Stimulated activated naive CD8-positive, alpha-beta T cell treated with anti-CD3 and anti-CD28 coated beads, Interleukin-15, Interleukin-2, amounts not matched to agents 100 ng/mL and 50 ng/mL, for 24 hours (primary cell): ENCODE measurements around the gene KDM4C.

Source experiments
- H3K27ac Mint-ChIP-seq: one replicate; pipeline ENCODE4 v1.8.0; 2021; ENCODE audit warnings: mild to moderate bottlenecking, mixed read lengths
- H3K27me3 Mint-ChIP-seq: one replicate; pipeline ENCODE4 v1.8.0; 2021; ENCODE audit warnings: mixed read lengths
- H3K36me3 Mint-ChIP-seq: one replicate; pipeline ENCODE4 v1.8.0; 2021; ENCODE audit warnings: low read depth, mixed read lengths
- H3K4me1 Mint-ChIP-seq: one replicate; pipeline ENCODE4 v1.8.0; 2021; ENCODE audit warnings: low read depth, mixed read lengths
- H3K4me3 Mint-ChIP-seq: one replicate; pipeline ENCODE4 v1.8.0; 2021; ENCODE audit warnings: mild to moderate bottlenecking, mixed read lengths
- H3K9me3 Mint-ChIP-seq: one replicate; pipeline ENCODE4 v1.8.0; 2021; ENCODE audit warnings: mixed read lengths

Gene KDM4C

GRCh38 chr9:6926436-6926835, 168.7 kb downstream of the KDM4C start:
- Mint-ChIP-seq H3K9me3 (no peaks in the 10 kb centered on the region), H3K4me1 (peaks cover 54% of the 10 kb centered on the region), H3K27me3 (no peaks in the 10 kb centered on the region), H3K27ac (no peak overlapping the region), H3K36me3 (peaks cover 19% of the 10 kb centered on the region), H3K4me3 (no peak overlapping the region)

DNA sequence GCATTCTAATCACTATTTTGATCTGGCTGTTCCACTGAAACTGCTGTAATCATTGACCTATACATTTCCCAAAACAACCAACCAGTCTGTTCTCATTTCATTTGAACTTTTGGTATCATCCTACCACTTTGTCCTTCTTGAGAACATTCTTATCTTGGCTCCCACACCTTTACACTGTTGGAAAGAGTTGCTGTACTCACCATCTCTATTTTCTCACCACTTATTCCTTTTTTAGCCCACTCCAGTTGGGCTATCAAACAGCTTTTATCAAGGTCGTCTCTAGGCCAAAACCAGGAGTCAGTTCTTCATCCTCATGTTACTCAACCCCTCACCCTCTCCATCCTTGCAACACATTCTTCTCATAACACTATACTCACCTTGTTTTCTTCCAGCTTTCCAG, 170.1 kb downstream of the KDM4C start:
- H3K4me3 Mint-ChIP-seq = no peak overlapping the region
- H3K27ac Mint-ChIP-seq = no peak overlapping the region
- H3K4me1 Mint-ChIP-seq = peaks cover 54% of the 10 kb centered on the region
- H3K36me3 Mint-ChIP-seq = peaks cover 11% of the 10 kb centered on the region
- no peaks in the 10 kb centered on the region for H3K27me3 Mint-ChIP-seq
- no peaks in the 10 kb centered on the region for H3K9me3 Mint-ChIP-seq

DNA sequence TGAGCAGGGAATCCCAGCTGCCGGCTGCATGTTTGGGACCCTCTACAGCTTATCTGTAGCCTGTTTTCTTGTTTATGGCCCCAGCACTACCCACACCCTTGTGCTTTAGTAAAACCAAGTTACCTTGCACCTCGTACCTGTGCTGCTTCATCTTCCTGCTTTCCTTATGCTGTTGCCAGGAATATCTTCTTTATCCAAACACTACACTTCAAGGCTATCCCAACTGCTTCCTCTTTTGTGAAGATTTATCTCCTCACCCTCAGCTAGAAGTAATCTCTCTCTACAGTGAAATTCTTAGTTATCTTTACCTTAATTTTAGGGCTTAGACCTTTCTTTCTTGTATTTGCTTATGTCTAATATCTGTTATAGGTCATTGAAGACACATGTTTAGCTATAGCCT, 171.1 kb downstream of the KDM4C start:
- Mint-ChIP-seq H3K36me3 (peaks cover 12% of the 10 kb centered on the region), H3K27me3 (no peaks in the 10 kb centered on the region), H3K4me1 (peaks cover 50% of the 10 kb centered on the region), H3K9me3 (no peaks in the 10 kb centered on the region), H3K27ac (no peak overlapping the region), H3K4me3 (no peak overlapping the region)

GRCh38 chr9:6929441-6930215, 171.9 kb downstream of the KDM4C start:
- Mint-ChIP-seq H3K4me3 (no peak overlapping the region), H3K9me3 (no peaks in the 10 kb centered on the region), H3K27me3 (no peaks in the 10 kb centered on the region), H3K4me1 (peaks cover 50% of the 10 kb centered on the region), H3K36me3 (peaks cover 12% of the 10 kb centered on the region), H3K27ac (no peak overlapping the region)

- Mint-ChIP-seq H3K9me3 (no peaks in the 10 kb centered on the region), H3K4me1 (peaks cover 52% of the 10 kb centered on the region), H3K4me3 (no peak overlapping the region), H3K36me3 (peaks cover 12% of the 10 kb centered on the region), H3K27ac (no peak overlapping the region), H3K27me3 (no peaks in the 10 kb centered on the region)
Observed at GRCh38 chr9:6930827-6931226, 173.1 kb downstream of the KDM4C start.

DNA sequence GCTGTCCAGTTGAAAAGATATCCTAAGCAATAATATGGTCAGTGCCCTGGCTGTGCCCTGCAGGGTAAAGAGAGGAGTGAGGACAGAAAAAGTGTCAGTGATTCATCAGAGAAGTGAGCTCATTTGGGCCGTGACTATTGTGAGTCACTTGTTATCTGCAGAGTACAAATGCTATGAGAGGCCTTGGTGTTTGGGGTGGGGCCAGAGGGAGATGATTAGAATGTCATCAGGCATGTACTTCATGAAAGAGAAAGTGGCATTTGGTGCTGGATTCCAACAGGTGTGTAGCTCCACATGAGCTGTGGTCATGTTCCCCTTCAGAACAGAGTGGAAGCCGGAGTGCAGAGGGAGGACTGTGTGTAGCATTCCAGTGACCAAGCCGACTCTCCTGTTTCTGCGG, 174.1 kb downstream of the KDM4C start:
- peaks cover 12% of the 10 kb centered on the region for H3K36me3 Mint-ChIP-seq
- H3K4me3 Mint-ChIP-seq = no peak overlapping the region
- peak overlapping the region; percentile 80 for H3K27ac Mint-ChIP-seq
- H3K4me1 Mint-ChIP-seq = peaks cover 56% of the 10 kb centered on the region
- no peaks in the 10 kb centered on the region for H3K9me3 Mint-ChIP-seq
- H3K27me3 Mint-ChIP-seq = no peaks in the 10 kb centered on the region

GRCh38 chr9:6936103-6936502, 178.3 kb downstream of the KDM4C start:
- peaks cover 18% of the 10 kb centered on the region for H3K36me3 Mint-ChIP-seq
- no peaks in the 10 kb centered on the region for H3K9me3 Mint-ChIP-seq
- H3K27ac Mint-ChIP-seq = no peak overlapping the region
- H3K4me1 Mint-ChIP-seq = peaks cover 31% of the 10 kb centered on the region
- no peaks in the 10 kb centered on the region for H3K27me3 Mint-ChIP-seq
- H3K4me3 Mint-ChIP-seq = no peak overlapping the region

DNA sequence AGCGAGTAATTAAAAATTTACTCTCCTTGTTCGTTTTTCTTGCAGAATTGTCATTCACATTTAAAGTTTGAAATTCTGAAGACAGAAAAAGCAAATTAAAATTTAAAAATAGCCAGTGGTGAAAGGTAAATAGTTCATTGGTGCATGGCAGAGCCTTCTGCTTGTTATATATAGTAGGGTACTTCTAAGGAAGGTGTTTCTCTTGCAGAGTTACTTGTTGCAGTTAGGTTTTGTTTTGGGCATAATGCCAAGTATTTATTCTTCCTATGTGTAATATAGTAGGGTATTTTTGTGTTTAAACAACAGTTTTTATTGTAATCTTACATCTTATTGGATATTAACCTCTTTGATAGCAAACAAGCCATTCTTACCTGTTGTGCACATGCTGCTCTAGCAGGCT, 179.4 kb downstream of the KDM4C start:
- no peaks in the 10 kb centered on the region for H3K9me3 Mint-ChIP-seq
- no peak overlapping the region for H3K27ac Mint-ChIP-seq
- no peaks in the 10 kb centered on the region for H3K27me3 Mint-ChIP-seq
- H3K36me3 Mint-ChIP-seq = peaks cover 20% of the 10 kb centered on the region
- H3K4me3 Mint-ChIP-seq = no peak overlapping the region
- peaks cover 21% of the 10 kb centered on the region for H3K4me1 Mint-ChIP-seq

DNA sequence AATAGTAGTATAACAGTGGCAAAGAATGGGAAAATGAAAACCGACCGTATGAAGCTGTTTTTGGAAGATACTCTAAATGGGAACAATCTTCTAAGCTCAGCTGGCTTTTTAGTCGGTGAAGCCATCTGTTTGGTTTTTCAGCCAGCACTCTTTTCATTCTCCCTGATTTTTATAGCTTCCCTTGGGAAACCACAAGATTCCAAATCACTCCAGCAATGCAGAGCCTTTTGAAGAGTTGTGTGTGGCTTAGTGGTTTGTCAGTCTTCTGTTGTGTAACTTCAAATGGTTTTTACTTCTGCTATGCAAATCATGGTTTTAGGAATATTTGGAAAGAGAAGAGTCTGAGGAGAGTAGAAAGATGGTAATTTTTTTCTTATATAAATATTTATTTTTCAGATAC, 180.7 kb downstream of the KDM4C start:
- no peaks in the 10 kb centered on the region for H3K9me3 Mint-ChIP-seq
- H3K4me3 Mint-ChIP-seq = no peak overlapping the region
- peaks cover 14% of the 10 kb centered on the region for H3K4me1 Mint-ChIP-seq
- peaks cover 22% of the 10 kb centered on the region for H3K36me3 Mint-ChIP-seq
- H3K27ac Mint-ChIP-seq = no peak overlapping the region
- no peaks in the 10 kb centered on the region for H3K27me3 Mint-ChIP-seq

DNA sequence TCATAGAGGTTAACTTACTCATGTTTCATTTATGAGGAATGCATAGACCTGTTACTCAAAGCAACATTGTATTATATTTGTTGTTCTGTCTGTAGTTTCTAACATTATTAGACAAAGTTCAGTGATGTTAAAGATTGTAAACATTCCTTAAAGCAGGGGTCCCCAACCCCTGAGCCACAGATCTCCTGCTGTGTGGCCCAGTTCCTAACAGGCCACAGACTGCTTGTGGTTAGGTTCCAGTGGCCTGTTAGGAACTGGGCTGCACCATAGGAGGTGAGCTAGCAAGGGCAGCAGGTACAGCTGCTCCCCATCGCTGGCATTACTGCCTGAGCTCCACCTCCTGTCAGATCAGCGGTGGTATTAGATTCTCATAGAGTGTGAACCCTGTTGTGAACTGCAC, 181.1 kb downstream of the KDM4C start:
- Mint-ChIP-seq H3K4me1 (peaks cover 17% of the 10 kb centered on the region), H3K27me3 (no peaks in the 10 kb centered on the region), H3K9me3 (no peaks in the 10 kb centered on the region), H3K27ac (no peak overlapping the region), H3K36me3 (peaks cover 19% of the 10 kb centered on the region), H3K4me3 (no peak overlapping the region)

GRCh38 chr9:6941501-6941900, 183.7 kb downstream of the KDM4C start:
- Mint-ChIP-seq H3K27me3 (no peaks in the 10 kb centered on the region), H3K4me1 (peaks cover 20% of the 10 kb centered on the region), H3K27ac (no peak overlapping the region), H3K9me3 (no peaks in the 10 kb centered on the region), H3K36me3 (peaks cover 16% of the 10 kb centered on the region), H3K4me3 (no peak overlapping the region)

- Mint-ChIP-seq H3K9me3 (no peaks in the 10 kb centered on the region), H3K27me3 (no peaks in the 10 kb centered on the region), H3K27ac (no peak overlapping the region), H3K36me3 (peaks cover 16% of the 10 kb centered on the region), H3K4me3 (no peak overlapping the region), H3K4me1 (peaks cover 16% of the 10 kb centered on the region)
Observed at GRCh38 chr9:6942406-6942805, 184.6 kb downstream of the KDM4C start.

DNA sequence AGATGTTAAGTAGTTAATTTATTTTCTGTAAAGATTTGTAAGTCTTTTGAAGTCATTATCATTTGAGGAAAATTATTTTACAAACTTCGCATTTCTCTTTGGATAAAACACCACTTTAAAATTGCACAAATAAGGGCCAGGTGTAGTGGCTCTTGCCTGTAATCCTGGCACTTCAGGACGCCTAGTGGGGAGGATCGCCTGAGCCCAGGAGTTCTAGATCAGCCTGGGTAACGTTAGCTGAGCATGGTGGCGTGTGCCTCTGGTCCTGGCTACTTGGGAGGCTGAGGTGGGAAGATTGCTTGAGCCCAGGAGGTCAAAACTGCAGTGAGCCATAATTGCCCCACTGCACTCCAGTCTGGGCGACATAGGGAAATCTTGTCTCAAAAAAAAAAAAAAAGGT, 185.5 kb downstream of the KDM4C start:
- H3K27me3 Mint-ChIP-seq = no peaks in the 10 kb centered on the region
- H3K4me1 Mint-ChIP-seq = peaks cover 16% of the 10 kb centered on the region
- H3K4me3 Mint-ChIP-seq = no peak overlapping the region
- H3K27ac Mint-ChIP-seq = no peak overlapping the region
- peaks cover 23% of the 10 kb centered on the region for H3K36me3 Mint-ChIP-seq
- H3K9me3 Mint-ChIP-seq = no peaks in the 10 kb centered on the region

DNA sequence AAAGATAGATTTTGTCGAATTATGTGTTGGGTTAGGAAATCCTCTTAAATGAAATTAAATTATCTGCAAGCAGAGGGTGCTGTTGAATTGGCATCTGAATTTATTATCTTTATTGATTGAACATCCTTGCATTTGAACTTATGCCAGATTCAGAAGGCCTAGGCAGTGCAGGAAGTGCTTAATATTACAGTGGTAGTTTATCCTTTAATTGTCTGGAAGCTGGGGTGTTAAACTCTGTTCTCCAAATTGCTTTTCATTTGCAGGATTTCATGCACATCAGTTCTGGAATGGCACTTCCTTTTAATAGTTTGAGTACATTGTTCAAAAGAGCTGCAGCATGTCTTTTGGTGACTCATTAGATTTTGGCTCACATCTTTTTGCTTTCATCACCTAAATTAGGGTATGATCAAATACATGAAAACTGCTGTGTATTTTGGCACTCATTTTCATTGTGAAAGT, 186.3 kb downstream of the KDM4C start:
- Mint-ChIP-seq H3K27ac (no peak overlapping the region), H3K36me3 (peaks cover 20% of the 10 kb centered on the region), H3K27me3 (no peaks in the 10 kb centered on the region)

DNA sequence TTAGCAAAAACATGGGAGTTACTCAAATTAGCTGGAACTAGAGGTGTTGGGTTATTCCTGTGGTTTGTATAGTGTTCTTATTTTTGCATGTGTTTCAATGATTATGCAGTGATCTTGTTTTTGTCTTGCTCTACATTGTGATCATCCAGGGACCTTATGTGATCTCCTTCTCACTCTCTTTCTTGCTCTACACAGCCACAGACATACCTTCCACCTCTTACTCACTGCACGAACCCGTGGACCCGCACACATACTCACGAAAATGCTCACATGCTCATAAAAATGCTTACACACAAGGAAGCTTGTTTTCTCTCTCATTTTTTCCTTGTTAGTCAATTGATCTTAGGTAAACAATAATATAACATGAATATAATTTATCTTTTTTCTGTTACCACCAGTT, 187.1 kb downstream of the KDM4C start:
- no peaks in the 10 kb centered on the region for H3K27me3 Mint-ChIP-seq
- H3K4me1 Mint-ChIP-seq = peaks cover 16% of the 10 kb centered on the region
- H3K9me3 Mint-ChIP-seq = no peaks in the 10 kb centered on the region
- H3K4me3 Mint-ChIP-seq = no peak overlapping the region
- no peak overlapping the region for H3K27ac Mint-ChIP-seq
- H3K36me3 Mint-ChIP-seq = peaks cover 24% of the 10 kb centered on the region

More for the DNA sequence above, 186.3 kb downstream of the KDM4C start:
- Mint-ChIP-seq H3K4me3 (no peak overlapping the region), H3K4me1 (peaks cover 16% of the 10 kb centered on the region), H3K9me3 (no peaks in the 10 kb centered on the region)

- H3K27ac Mint-ChIP-seq = no peak overlapping the region
- H3K4me3 Mint-ChIP-seq = no peak overlapping the region
- H3K36me3 Mint-ChIP-seq = peaks cover 29% of the 10 kb centered on the region
- H3K27me3 Mint-ChIP-seq = no peaks in the 10 kb centered on the region
- no peaks in the 10 kb centered on the region for H3K9me3 Mint-ChIP-seq
- peaks cover 16% of the 10 kb centered on the region for H3K4me1 Mint-ChIP-seq
Observed at GRCh38 chr9:6945816-6946215, 188.0 kb downstream of the KDM4C start.
